ENCODE data around the gene PSMB9.

The PSMB9 gene

GRCh38 chr6:32852844-32853540 lies 1.0 kb upstream of the PSMB9 start:
- peak overlapping the region; percentile 99 for H3K4me2 ChIP-seq (ENCODE audit: insufficient read depth, low read length, poor library complexity, severe bottlenecking)
- H3K79me1 ChIP-seq (ENCODE audit: low read depth, low read length): no peaks in the 10 kb centered on the region
- no peak overlapping the region for H2AK5ac ChIP-seq (ENCODE audit: low read depth, low read length)
- H3K14ac ChIP-seq (ENCODE audit: low read length): no peak overlapping the region
- no CpG with 5 or more reads among the region's 41 CpGs for WGBS, 2 donors (ENCODE audit: extremely low coverage in 2 of 2, insufficient read length in 2 of 2, insufficient replicate concordance in 1 of 2)
- peak overlapping the region; percentile 15 for H4K91ac ChIP-seq (ENCODE audit: low read depth, low read length, poor library complexity)
- peak overlapping the region; percentile 84 for H2BK15ac ChIP-seq (ENCODE audit: low read length)
- peak overlapping the region; percentile 88 for H3K18ac ChIP-seq (ENCODE audit: low read length)
- no peaks in the 10 kb centered on the region for H3K36me3 ChIP-seq (replicated peaks in 1 of 2; ENCODE audit: control insufficient read depth in 2 of 2, insufficient read depth in 2 of 2, low read length in 2 of 2)
- peak overlapping the region; percentile 89 for H3K9ac ChIP-seq (ENCODE audit: low read depth, low read length, poor library complexity)
- peaks cover 6 to 94% (median 42%) of the 10 kb centered on the region in 3 experiments for H3K27me3 ChIP-seq (ENCODE audit: control insufficient read depth in 3 of 3, insufficient read depth in 3 of 3, low read depth in 1 of 3, low read length in 3 of 3)
- H4K8ac ChIP-seq (ENCODE audit: low read depth, low read length): no peak overlapping the region
- no peak overlapping the region for H2BK5ac ChIP-seq (ENCODE audit: low read length)
- H2BK12ac ChIP-seq (ENCODE audit: low read length): peak overlapping the region; percentile 27
- no peak overlapping the region for H3K27ac ChIP-seq (replicated peaks; ENCODE audit: low read length)
- no peaks in the 10 kb centered on the region for H3K9me3 ChIP-seq (replicated peaks in 1 of 2; ENCODE audit: control insufficient read depth in 2 of 2, insufficient read depth in 1 of 2, low read depth in 1 of 2, low read length in 2 of 2)
- H2BK120ac ChIP-seq (ENCODE audit: low read depth, low read length): no peak overlapping the region
- H2AFZ ChIP-seq (ENCODE audit: low read length): peak overlapping the region; percentile 99
- H3K4me3 ChIP-seq (ENCODE audit: low read length in 2 of 2): peak overlapping the region; percentile 71 to 86
- peaks cover 2 to 14% of the 10 kb centered on the region in 2 donors for H3K4me1 ChIP-seq (ENCODE audit: control insufficient read depth in 2 of 2, insufficient read depth in 1 of 2, low read depth in 1 of 2, low read length in 2 of 2)
- peak overlapping the region; percentile 36 for H3K23ac ChIP-seq (ENCODE audit: low read depth, low read length, poor library complexity)
- no peak for DNase-seq (ENCODE audit: low spot score)
- H3K4ac ChIP-seq (ENCODE audit: low read length): no peak overlapping the region

GRCh38 chr6:32854376-32855178 lies 585 bp downstream of the PSMB9 start:
- Histone ChIP-seq H4K8ac (ENCODE audit: low read depth, low read length) (no peak overlapping the region), H3K23ac (ENCODE audit: low read depth, low read length, poor library complexity) (no peak overlapping the region), H3K14ac (ENCODE audit: low read length) (no peak overlapping the region), H3K4me3 (ENCODE audit: low read length in 2 of 2) (peak overlapping the region; percentile 65 to 71), H4K91ac (ENCODE audit: low read depth, low read length, poor library complexity) (no peak overlapping the region), H3K4me2 (ENCODE audit: insufficient read depth, low read length, poor library complexity, severe bottlenecking) (peak overlapping the region; percentile 99), H2BK15ac (ENCODE audit: low read length) (no peak overlapping the region), H2BK120ac (ENCODE audit: low read depth, low read length) (no peak overlapping the region), H3K27ac (replicated peaks; ENCODE audit: low read length) (no peak overlapping the region), H3K27me3 (ENCODE audit: control insufficient read depth in 3 of 3, insufficient read depth in 3 of 3, low read depth in 1 of 3, low read length in 3 of 3) (peaks cover 6 to 96% (median 42%) of the 10 kb centered on the region in 3 experiments), H2AFZ (ENCODE audit: low read length) (peak overlapping the region; percentile 99), H2AK5ac (ENCODE audit: low read depth, low read length) (no peak overlapping the region), H3K4me1 (ENCODE audit: control insufficient read depth in 2 of 2, insufficient read depth in 1 of 2, low read depth in 1 of 2, low read length in 2 of 2) (peaks cover 2 to 14% of the 10 kb centered on the region in 2 donors), H2BK12ac (ENCODE audit: low read length) (no peak overlapping the region), H3K18ac (ENCODE audit: low read length) (peak overlapping the region; percentile 57), H3K4ac (ENCODE audit: low read length) (no peak overlapping the region), H3K36me3 (replicated peaks in 1 of 2; ENCODE audit: control insufficient read depth in 2 of 2, insufficient read depth in 2 of 2, low read length in 2 of 2) (no peaks in the 10 kb centered on the region), H2BK5ac (ENCODE audit: low read length) (no peak overlapping the region), H3K9ac (ENCODE audit: low read depth, low read length, poor library complexity) (peak overlapping the region; percentile 22), H3K9me3 (replicated peaks in 1 of 2; ENCODE audit: control insufficient read depth in 2 of 2, insufficient read depth in 1 of 2, low read depth in 1 of 2, low read length in 2 of 2) (no peaks in the 10 kb centered on the region), H3K79me1 (ENCODE audit: low read depth, low read length) (no peaks in the 10 kb centered on the region)
- WGBS, 2 donors (ENCODE audit: extremely low coverage in 2 of 2, insufficient read length in 2 of 2, insufficient replicate concordance in 1 of 2): no CpG with 5 or more reads among the region's 24 CpGs
- no peak for DNase-seq (ENCODE audit: low spot score)

GRCh38 chr6:32855467-32856174 lies 1.6 kb downstream of the PSMB9 start:
- H4K8ac ChIP-seq (ENCODE audit: low read depth, low read length): no peak overlapping the region
- H3K9me3 ChIP-seq (replicated peaks in 1 of 2; ENCODE audit: control insufficient read depth in 2 of 2, insufficient read depth in 1 of 2, low read depth in 1 of 2, low read length in 2 of 2): no peaks in the 10 kb centered on the region
- WGBS, 2 donors (ENCODE audit: extremely low coverage in 2 of 2, insufficient read length in 2 of 2, insufficient replicate concordance in 1 of 2): no CpG with 5 or more reads among the region's 8 CpGs
- H3K18ac ChIP-seq (ENCODE audit: low read length): no peak overlapping the region
- H3K4me2 ChIP-seq (ENCODE audit: insufficient read depth, low read length, poor library complexity, severe bottlenecking): no peak overlapping the region
- no peaks in the 10 kb centered on the region for H3K79me1 ChIP-seq (ENCODE audit: low read depth, low read length)
- H2BK15ac ChIP-seq (ENCODE audit: low read length): no peak overlapping the region
- no peak overlapping the region for H3K4me3 ChIP-seq (ENCODE audit: low read length in 2 of 2)
- no peak overlapping the region for H2AK5ac ChIP-seq (ENCODE audit: low read depth, low read length)
- no peak overlapping the region for H2BK5ac ChIP-seq (ENCODE audit: low read length)
- H3K36me3 ChIP-seq (replicated peaks in 1 of 2; ENCODE audit: control insufficient read depth in 2 of 2, insufficient read depth in 2 of 2, low read length in 2 of 2): no peaks in the 10 kb centered on the region
- H3K23ac ChIP-seq (ENCODE audit: low read depth, low read length, poor library complexity): no peak overlapping the region
- H3K27ac ChIP-seq (replicated peaks; ENCODE audit: low read length): no peak overlapping the region
- H2AFZ ChIP-seq (ENCODE audit: low read length): no peak overlapping the region
- H3K27me3 ChIP-seq (ENCODE audit: control insufficient read depth in 3 of 3, insufficient read depth in 3 of 3, low read depth in 1 of 3, low read length in 3 of 3): peaks cover 6 to 96% (median 42%) of the 10 kb centered on the region in 3 experiments
- H2BK120ac ChIP-seq (ENCODE audit: low read depth, low read length): no peak overlapping the region
- no peak overlapping the region for H3K9ac ChIP-seq (ENCODE audit: low read depth, low read length, poor library complexity)
- no peak overlapping the region for H3K14ac ChIP-seq (ENCODE audit: low read length)
- no peak overlapping the region for H3K4ac ChIP-seq (ENCODE audit: low read length)
- H3K4me1 ChIP-seq (ENCODE audit: control insufficient read depth in 2 of 2, insufficient read depth in 1 of 2, low read depth in 1 of 2, low read length in 2 of 2): peaks cover 2 to 14% of the 10 kb centered on the region in 2 donors
- DNase-seq (ENCODE audit: low spot score): no peak
- no peak overlapping the region for H2BK12ac ChIP-seq (ENCODE audit: low read length)
- no peak overlapping the region for H4K91ac ChIP-seq (ENCODE audit: low read depth, low read length, poor library complexity)
